ENCODE data around the gene CACNB1. TPM values are rescaled to one million over a fixed set of nuclear protein-coding genes. Genes with fewer than 3 reads are reported as not detected.

Gene CACNB1
- total and polyA plus RNA-seq, 2 of the 13 experiments (the other 11 are each of a cell fraction or from before 2014, with no cell fraction given), result 0.75 to 1.5 TPM

DNA sequence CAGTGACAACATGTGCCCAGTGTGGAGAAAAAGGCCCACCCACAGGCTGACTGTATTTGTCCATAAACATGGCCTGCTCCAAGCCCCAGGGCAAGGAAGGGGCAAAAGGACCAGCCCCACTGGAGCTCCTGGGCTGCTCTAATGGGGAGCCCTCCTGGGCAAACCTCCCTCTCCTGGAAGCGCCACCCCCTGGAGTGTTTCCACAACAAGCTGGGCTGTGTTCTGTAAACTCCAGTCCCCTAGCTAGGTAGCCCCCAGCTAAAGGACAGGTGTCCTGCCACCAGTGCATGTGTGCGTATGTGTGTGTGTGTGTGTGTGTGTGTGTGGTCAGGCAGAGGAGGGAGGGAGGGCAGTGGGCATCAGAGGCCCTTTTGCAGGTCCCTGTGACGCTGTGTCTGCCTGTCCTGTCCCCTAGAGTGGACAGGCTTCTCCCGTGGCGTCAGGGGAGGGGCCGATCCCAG is 39.5 kb upstream of the CACNB1 start:
- peaks cover 4% of the 10 kb centered on the region; the same call in 1 of the 2 replicates for H3K4me1 ChIP-seq (ENCODE audit: insufficient read depth, low read length)
- no peak for FAIRE-seq
- no peak overlapping the region for H2AFZ ChIP-seq (ENCODE audit: low read length)
- in situ Hi-C loops (cut with HindIII; ENCODE audit: extremely low pct_ligation_motif_present, low pct_unique_long_range_greater_than_20kb) (no loop called here), intact Hi-C loops (cut with micrococcal nuclease; ENCODE audit: unreplicated experiment) (loop anchor here (10.0 kb wide), 1 partner anchor 252 kb away; no protein-coding TSS in a partner anchor)
- no peak for TF ChIP-seq MED13 (CRISPR knock-in tag; IDR thresholded peaks at IDR 0.05)
- no peak for TF ChIP-seq PAX8 (CRISPR knock-in tag; IDR thresholded peaks at IDR 0.05; ENCODE audit: borderline replicate concordance)
- TF ChIP-seq, protein P1, sequence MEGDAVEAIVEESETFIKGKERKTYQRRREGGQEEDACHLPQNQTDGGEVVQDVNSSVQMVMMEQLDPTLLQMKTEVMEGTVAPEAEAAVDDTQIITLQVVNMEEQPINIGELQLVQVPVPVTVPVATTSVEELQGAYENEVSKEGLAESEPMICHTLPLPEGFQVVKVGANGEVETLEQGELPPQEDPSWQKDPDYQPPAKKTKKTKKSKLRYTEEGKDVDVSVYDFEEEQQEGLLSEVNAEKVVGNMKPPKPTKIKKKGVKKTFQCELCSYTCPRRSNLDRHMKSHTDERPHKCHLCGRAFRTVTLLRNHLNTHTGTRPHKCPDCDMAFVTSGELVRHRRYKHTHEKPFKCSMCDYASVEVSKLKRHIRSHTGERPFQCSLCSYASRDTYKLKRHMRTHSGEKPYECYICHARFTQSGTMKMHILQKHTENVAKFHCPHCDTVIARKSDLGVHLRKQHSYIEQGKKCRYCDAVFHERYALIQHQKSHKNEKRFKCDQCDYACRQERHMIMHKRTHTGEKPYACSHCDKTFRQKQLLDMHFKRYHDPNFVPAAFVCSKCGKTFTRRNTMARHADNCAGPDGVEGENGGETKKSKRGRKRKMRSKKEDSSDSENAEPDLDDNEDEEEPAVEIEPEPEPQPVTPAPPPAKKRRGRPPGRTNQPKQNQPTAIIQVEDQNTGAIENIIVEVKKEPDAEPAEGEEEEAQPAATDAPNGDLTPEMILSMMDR (CRISPR knock-in tag; IDR thresholded peaks at IDR 0.05), result 0 out of 2 replicates have a peak, but pooled peaks have one; percentile 4
- TF ChIP-seq ZNF615 (CRISPR knock-in tag; IDR thresholded peaks at IDR 0.05; ENCODE audit: borderline replicate concordance), result no peak
- no peaks in the 10 kb centered on the region for H3K79me2 ChIP-seq (ENCODE audit: insufficient read depth, low read length)
- no peak overlapping the region for H3K4me3 ChIP-seq (replicated peaks in 1 of 3; ENCODE audit: insufficient read depth in 1 of 3, low read depth in 2 of 3, low read length in 3 of 3)
- no peaks in the 10 kb centered on the region for H4K20me1 ChIP-seq (ENCODE audit: insufficient read depth, low read length)
- ChIA-PET CTCF (ENCODE audit: low intra/inter-chr PET ratio, low total read pairs) (no interaction called here), POLR2A (interaction anchor here (1.9 kb wide), 1 partner anchor 37 kb away, joined by 7 read pairs; the partner anchor contains the start of gene RPL19)
- BruUV-seq (replicated peaks), result no TSS peak
- no peak overlapping the region for H3K4me2 ChIP-seq (ENCODE audit: low read depth, low read length)
- no peak overlapping the region for H3K27ac ChIP-seq (ENCODE audit: extremely low read length, insufficient read depth, low read length)
- DNase-seq (ENCODE audit: low spot score), result no peak
- H3K27me3 ChIP-seq (ENCODE audit: control insufficient read depth in 1 of 2, insufficient read depth in 2 of 2, low read length in 2 of 2), result peaks cover 0 to 13% of the 10 kb centered on the region in 2 experiments; a peak in 4 of 5 replicates
- H3K9me3 ChIP-seq (ENCODE audit: low read length), result no peaks in the 10 kb centered on the region
- no peak overlapping the region for H3K9ac ChIP-seq (ENCODE audit: insufficient read depth, low read depth, low read length)
- peak; percentile 10 for ATAC-seq
- no peaks in the 10 kb centered on the region for H3K36me3 ChIP-seq (replicated peaks in 1 of 2; ENCODE audit: control insufficient read depth in 1 of 2, insufficient read depth in 2 of 2, low read length in 2 of 2)
- WGBS (ENCODE audit: low lambda C conversion rate), result 22% methylated on average over 3 of the region's 6 CpGs

DNA sequence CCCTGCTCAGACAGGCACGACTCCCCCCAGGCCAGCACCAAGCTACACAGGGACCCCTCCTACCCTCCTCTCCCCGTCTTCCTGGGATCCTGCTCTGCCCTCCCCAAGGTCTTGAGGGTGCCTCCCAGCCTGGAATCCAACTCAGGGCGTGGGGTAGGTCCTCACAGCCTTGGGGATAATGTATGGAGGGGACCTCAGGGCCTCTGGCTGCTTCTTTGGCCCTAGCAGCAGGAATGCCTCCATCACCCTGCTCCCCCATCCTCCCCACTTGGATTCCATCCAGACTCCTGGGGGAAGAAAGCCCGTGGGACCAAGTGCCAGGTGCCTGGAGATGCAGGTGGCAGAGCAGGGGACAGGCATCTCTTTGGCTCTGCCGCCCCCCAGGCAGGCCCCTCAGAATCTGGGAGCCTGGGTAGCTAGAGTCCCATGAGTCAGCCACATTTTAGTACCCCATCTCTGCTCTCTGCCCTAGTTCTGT is 39.0 kb upstream of the CACNB1 start:
- in situ Hi-C loops (cut with HindIII; ENCODE audit: extremely low pct_ligation_motif_present, low pct_unique_long_range_greater_than_20kb), result no loop called here
- H3K79me2 ChIP-seq (ENCODE audit: insufficient read depth, low read length), result no peaks in the 10 kb centered on the region
- peaks cover 0 to 17% of the 10 kb centered on the region in 2 experiments; a peak in 4 of 5 replicates for H3K27me3 ChIP-seq (ENCODE audit: control insufficient read depth in 1 of 2, insufficient read depth in 2 of 2, low read length in 2 of 2)
- no peaks in the 10 kb centered on the region for H3K36me3 ChIP-seq (replicated peaks in 1 of 2; ENCODE audit: control insufficient read depth in 1 of 2, insufficient read depth in 2 of 2, low read length in 2 of 2)
- WGBS (ENCODE audit: low lambda C conversion rate), result 12% methylated on average over 5 of the region's 5 CpGs
- peaks cover 10% of the 10 kb centered on the region; the same call in 1 of the 2 replicates for H3K4me1 ChIP-seq (ENCODE audit: insufficient read depth, low read length)
- H3K4me2 ChIP-seq (ENCODE audit: low read depth, low read length), result no peak overlapping the region
- H3K9me3 ChIP-seq (ENCODE audit: low read length), result no peaks in the 10 kb centered on the region
- no peak overlapping the region for H3K9ac ChIP-seq (ENCODE audit: insufficient read depth, low read depth, low read length)
- no TSS peak for BruUV-seq (replicated peaks)
- H3K27ac ChIP-seq (ENCODE audit: extremely low read length, insufficient read depth, low read length), result no peak overlapping the region
- DNase-seq (ENCODE audit: low spot score), result no peak
- CTCF ChIA-PET (ENCODE audit: low intra/inter-chr PET ratio, low total read pairs), result interaction anchor here (1.5 kb wide), 2 partner anchors 8 to 42 kb away, joined by 3 to 7 read pairs; no protein-coding TSS in a partner anchor
- no peak for TF ChIP-seq ZNF75D (CRISPR knock-in tag; IDR thresholded peaks at IDR 0.05; ENCODE audit: borderline replicate concordance)
- intact Hi-C loops (cut with micrococcal nuclease; ENCODE audit: unreplicated experiment), result loop anchor here (10.0 kb wide), 1 partner anchor 252 kb away; no protein-coding TSS in a partner anchor
- H2AFZ ChIP-seq (ENCODE audit: low read length), result no peak overlapping the region
- POLR2A ChIA-PET, result interaction anchor here (1.9 kb wide), 1 partner anchor 37 kb away, joined by 7 read pairs; the partner anchor contains the start of gene RPL19
- FAIRE-seq, result no peak
- H3K4me3 ChIP-seq (replicated peaks in 1 of 3; ENCODE audit: insufficient read depth in 1 of 3, low read depth in 2 of 3, low read length in 3 of 3), result no peak overlapping the region
- no peaks in the 10 kb centered on the region for H4K20me1 ChIP-seq (ENCODE audit: insufficient read depth, low read length)
- no peak for ATAC-seq
